Panc1 (cell line): Measurements from ENCODE around the gene DNAJC24. TPM values are rescaled to one million over a fixed set of nuclear protein-coding genes. Genes with fewer than 3 reads are reported as not detected.

ENCODE experiments used
- ATAC-seq: fragments of 200-7000 bp; cut with Tn5 transposase; 2 replicates; pipeline ENCODE4 v1.9.1; 2020; ENCODE audit warnings: mild to moderate bottlenecking, moderate library complexity
- BruUV-seq: library from RNA; stranded (reverse); fragments of 400-500 nt; replicated peaks from 2 replicates; lab custom pipeline; 2021; lab: Mats Ljungman, UMichigan
- CTCF ChIA-PET: fragments of 300-600 bp; sonication (Branson Sonifier 250); formaldehyde crosslinking; loops from one replicate; lab custom pipeline; 2022; ENCODE audit warnings: antibody characterized with exemption; lab: Charles Lee
- POLR2A ChIA-PET: fragments of 300-600 bp; sonication (Branson Sonifier 250); formaldehyde crosslinking; loops from one replicate; lab custom pipeline; 2022; ENCODE audit warnings: antibody characterized with exemption; lab: Charles Lee
- DNase-seq: peaks from one replicate; pipeline ENCODE4 v3.0.0-alpha.2; 2010; ENCODE audit warnings: low read depth, low spot score
- H3K27ac ChIP-seq: 2 replicates; pipeline ENCODE4 v1.5.1; 2011; ENCODE audit warnings: mild to moderate bottlenecking, low read length, inconsistent platforms
- H3K27me3 ChIP-seq: fragments of 200-500 bp; sonication (Bioruptor generic); 2 replicates; pipeline ENCODE4 v1.6.0; 2014; ENCODE audit warnings: low read length, inconsistent platforms; ENCODE audit not compliant: control insufficient read depth, insufficient read depth
- H3K36me3 ChIP-seq: fragments of 200-500 bp; sonication (Bioruptor generic); 2 replicates; pipeline ENCODE4 v1.5.1; 2014; ENCODE audit warnings: inconsistent platforms, mild to moderate bottlenecking, low read length, moderate library complexity; ENCODE audit not compliant: control insufficient read depth, insufficient read depth
- H3K4me1 ChIP-seq: 2 replicates; pipeline ENCODE4 v1.5.1; 2011; ENCODE audit warnings: inconsistent platforms, mild to moderate bottlenecking, low read length, moderate library complexity; ENCODE audit not compliant: control insufficient read depth, insufficient read depth
- H3K4me3 ChIP-seq, 2 experiments: 2 replicates each; pipeline ENCODE4 v1.5.1; 2011 to 2012; ENCODE audit warnings: low read depth in 2 of 2, low read length in 2 of 2, mild to moderate bottlenecking in 2 of 2, inconsistent platforms in 1 of 2, moderate library complexity in 1 of 2
- H3K9me3 ChIP-seq: fragments of 200-500 bp; sonication (Bioruptor generic); 2 replicates; pipeline ENCODE4 v1.5.1; 2014; ENCODE audit warnings: low read depth, mild to moderate bottlenecking, inconsistent platforms, low read length, moderate library complexity; ENCODE audit not compliant: control insufficient read depth, insufficient read depth
- POLR2AphosphoS5 ChIP-seq: IDR thresholded peaks from 2 replicates; pipeline ENCODE4 v1.6.1; 2012; ENCODE audit warnings: mild to moderate bottlenecking, low read depth, low read length, moderate library complexity
- REST ChIP-seq, 2 experiments: IDR thresholded peaks; 2 replicates each; pipeline ENCODE4 v1.6.1; 2011 to 2012; ENCODE audit warnings: low read depth in 2 of 2, control low read depth in 1 of 2, low read length in 1 of 2, mild to moderate bottlenecking in 1 of 2, moderate library complexity in 1 of 2; ENCODE audit not compliant: insufficient read depth in 1 of 2
- SIN3A ChIP-seq: IDR thresholded peaks from 2 replicates; pipeline ENCODE4 v1.6.1; 2012; ENCODE audit warnings: low read depth, mild to moderate bottlenecking, low read length, moderate library complexity, borderline replicate concordance; ENCODE audit not compliant: insufficient read depth
- TCF7L2 ChIP-seq: IDR thresholded peaks from 2 replicates; pipeline ENCODE4 v1.6.1; 2011; ENCODE audit warnings: mild to moderate bottlenecking, low read depth, low read length, inconsistent platforms
- in situ Hi-C: cut with HindIII; loops from 2 replicates; pipeline ENCODE4 v1.10.0; 2016; ENCODE audit warnings: low sequenced_read_pairs, low pct_unique_long_range_greater_than_20kb
- intact Hi-C: fragments of 100-400 bp; cut with micrococcal nuclease; formaldehyde crosslinking; loops from one replicate; pipeline ENCODE4 v1.10.0; 2022; ENCODE audit not compliant: unreplicated experiment
- total RNA-seq: library from RNA; stranded (reverse); gene quantifications from one replicate; pipeline ENCODE4 v1.2.1, GENCODE V29; 2021; ENCODE audit not compliant: unreplicated experiment
- TF ChIP-seq, protein P1 (sequence below): fragments of 450-650 bp; IDR thresholded peaks from 2 replicates; pipeline ENCODE4 v1.5.1; 2017; ENCODE audit warnings: mild to moderate bottlenecking

The DNAJC24 gene
- total RNA-seq, 1 experiment from 2014 or later, result 15.7 TPM

DNA sequence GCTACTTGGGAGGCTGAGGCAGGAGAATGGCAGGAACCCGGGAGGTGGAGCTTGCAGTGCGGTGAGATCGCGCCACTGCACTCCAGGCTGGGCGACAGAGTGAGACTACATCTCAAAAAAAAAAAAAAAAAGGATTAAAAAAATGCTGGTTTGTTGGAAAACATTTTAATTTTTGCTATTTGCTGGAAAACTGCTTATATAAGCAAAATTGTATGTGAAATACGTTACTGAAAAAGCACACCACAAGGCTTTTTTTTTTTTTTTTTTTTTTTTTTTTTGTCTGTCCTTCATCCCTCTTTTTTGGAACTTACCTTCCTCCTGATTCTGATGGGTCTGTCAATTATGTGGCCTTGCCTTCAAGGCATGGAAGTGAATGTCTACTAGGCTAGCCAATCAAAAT is 41.0 kb upstream of the DNAJC24 start:
- in situ Hi-C loops, result no loop called here
- Histone ChIP-seq H3K9me3 (no peaks in the 10 kb centered on the region), H3K27ac (no peak overlapping the region), H3K27me3 (no peaks in the 10 kb centered on the region), H3K36me3 (no peaks in the 10 kb centered on the region), H3K4me3 (no peak overlapping the region), H3K4me1 (no peaks in the 10 kb centered on the region)
- DNase-seq (no peak), ATAC-seq (no peak)
- no TSS peak for BruUV-seq
- TF ChIP-seq, protein P1, sequence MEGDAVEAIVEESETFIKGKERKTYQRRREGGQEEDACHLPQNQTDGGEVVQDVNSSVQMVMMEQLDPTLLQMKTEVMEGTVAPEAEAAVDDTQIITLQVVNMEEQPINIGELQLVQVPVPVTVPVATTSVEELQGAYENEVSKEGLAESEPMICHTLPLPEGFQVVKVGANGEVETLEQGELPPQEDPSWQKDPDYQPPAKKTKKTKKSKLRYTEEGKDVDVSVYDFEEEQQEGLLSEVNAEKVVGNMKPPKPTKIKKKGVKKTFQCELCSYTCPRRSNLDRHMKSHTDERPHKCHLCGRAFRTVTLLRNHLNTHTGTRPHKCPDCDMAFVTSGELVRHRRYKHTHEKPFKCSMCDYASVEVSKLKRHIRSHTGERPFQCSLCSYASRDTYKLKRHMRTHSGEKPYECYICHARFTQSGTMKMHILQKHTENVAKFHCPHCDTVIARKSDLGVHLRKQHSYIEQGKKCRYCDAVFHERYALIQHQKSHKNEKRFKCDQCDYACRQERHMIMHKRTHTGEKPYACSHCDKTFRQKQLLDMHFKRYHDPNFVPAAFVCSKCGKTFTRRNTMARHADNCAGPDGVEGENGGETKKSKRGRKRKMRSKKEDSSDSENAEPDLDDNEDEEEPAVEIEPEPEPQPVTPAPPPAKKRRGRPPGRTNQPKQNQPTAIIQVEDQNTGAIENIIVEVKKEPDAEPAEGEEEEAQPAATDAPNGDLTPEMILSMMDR, result no peak
- TF ChIP-seq SIN3A, result no peak
- no peak for TF ChIP-seq POLR2AphosphoS5
- no peak for TF ChIP-seq REST (IDR thresholded peaks at IDR 0.05; ENCODE audit: insufficient read depth in 1 of 2, low read depth in 2 of 2, low read length in 1 of 2)
- TF ChIP-seq TCF7L2, result no peak
- intact Hi-C loops, result no loop called here
- POLR2A ChIA-PET, result no interaction called here
- CTCF ChIA-PET, result interaction anchor here (0.9 kb wide), 1 partner anchor 433 kb away, joined by 3 read pairs; no protein-coding TSS in a partner anchor

DNA sequence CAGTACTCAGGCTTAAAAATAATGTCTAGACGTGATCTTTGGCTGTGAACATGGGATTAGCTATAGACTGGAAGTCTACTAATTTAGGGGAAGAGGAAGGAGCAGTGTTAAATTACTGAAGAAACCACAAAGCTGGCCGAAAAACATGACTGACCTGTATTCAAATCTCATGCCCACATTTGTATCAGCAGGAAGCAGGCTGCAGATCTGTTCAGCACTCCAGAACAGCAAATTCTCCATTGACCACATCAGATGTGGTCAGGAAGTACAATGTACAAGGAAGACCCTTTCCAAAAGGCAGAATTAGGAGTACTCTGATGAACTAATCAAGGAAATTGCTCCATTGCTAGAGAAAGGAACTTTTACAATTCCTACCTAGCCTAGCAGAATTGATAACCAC is 31.9 kb upstream of the DNAJC24 start:
- Histone ChIP-seq H3K27ac (no peak overlapping the region), H3K36me3 (no peaks in the 10 kb centered on the region), H3K27me3 (no peaks in the 10 kb centered on the region; the same call in 1 of the 2 replicates), H3K4me1 (no peaks in the 10 kb centered on the region), H3K4me3 (no peak overlapping the region), H3K9me3 (no peaks in the 10 kb centered on the region)
- DNase-seq (no peak), ATAC-seq (no peak)
- intact Hi-C loops, result no loop called here
- POLR2A ChIA-PET, result no interaction called here
- TF ChIP-seq TCF7L2, result no peak
- no peak for TF ChIP-seq SIN3A
- TF ChIP-seq REST (IDR thresholded peaks at IDR 0.05; ENCODE audit: insufficient read depth in 1 of 2, low read depth in 2 of 2, low read length in 1 of 2), result no peak
- TF ChIP-seq, protein P1, result no peak
- TF ChIP-seq POLR2AphosphoS5, result no peak
- BruUV-seq, result no TSS peak
- in situ Hi-C loops, result no loop called here
- CTCF ChIA-PET, result no interaction called here
